ENCODE measurements around the gene ZBTB9.

ZBTB9 gene

DNA sequence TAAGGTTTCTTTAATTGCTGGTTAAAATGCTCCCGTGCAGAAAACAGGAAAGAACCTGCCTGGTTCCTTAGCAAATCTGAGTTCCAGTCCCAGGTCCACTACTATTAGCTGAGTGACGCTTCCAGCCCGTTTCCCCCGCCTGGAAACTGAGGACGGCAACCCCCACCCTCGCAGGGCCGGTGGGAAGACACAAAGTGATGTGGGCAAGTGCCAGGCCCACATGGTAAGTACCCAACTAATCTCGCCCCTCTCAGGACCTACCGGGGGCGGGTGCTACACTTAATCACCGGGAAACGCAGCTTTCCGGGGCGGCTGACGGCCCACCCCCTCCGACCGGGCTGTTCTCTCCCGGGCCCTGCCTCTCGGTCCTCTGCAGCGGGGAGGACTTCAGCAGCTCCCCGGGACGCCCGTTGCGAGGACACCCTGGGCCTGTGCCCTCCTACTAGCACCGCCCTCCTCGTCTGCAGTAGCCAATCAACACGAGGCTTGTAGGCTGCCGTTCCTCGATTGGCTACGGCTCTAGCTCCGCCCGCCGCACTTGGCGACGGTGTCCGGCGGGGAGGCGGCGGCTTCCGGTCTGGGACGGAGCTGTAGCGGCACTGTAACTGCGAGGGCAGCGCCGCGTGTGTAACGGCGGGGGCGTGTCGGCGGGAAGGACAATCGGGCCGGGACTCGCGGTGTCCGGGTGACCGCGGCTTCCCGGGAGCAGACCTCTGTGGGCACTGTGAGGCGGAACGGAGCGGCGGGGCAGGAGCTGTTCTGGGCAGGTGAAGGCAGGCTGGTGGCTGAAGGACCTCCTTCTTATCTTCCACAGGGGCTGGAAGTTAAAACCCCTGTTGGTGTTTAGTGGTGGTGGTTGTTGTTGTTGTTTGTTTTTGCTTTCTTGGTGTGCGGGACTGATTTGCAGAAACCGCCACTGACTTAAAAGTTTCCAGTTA, at the start of gene ZBTB9:
Gene ZBTB9 (plus strand): TSS at position 568 of the 938 bp plus-strand sequence. CDS start 525 bp downstream, outside the sequence.
- in situ Hi-C loops (cut with MboI; ENCODE audit: low sequenced_read_pairs): no loop called here

GRCh38 chr6:33404884-33405283, 49.5 kb upstream of the ZBTB9 start:
- in situ Hi-C loops (cut with MboI; ENCODE audit: low sequenced_read_pairs): no loop called here

GRCh38 chr6:33405386-33405940, 48.9 kb upstream of the ZBTB9 start:
- in situ Hi-C loops (cut with MboI; ENCODE audit: low sequenced_read_pairs): no loop called here

DNA sequence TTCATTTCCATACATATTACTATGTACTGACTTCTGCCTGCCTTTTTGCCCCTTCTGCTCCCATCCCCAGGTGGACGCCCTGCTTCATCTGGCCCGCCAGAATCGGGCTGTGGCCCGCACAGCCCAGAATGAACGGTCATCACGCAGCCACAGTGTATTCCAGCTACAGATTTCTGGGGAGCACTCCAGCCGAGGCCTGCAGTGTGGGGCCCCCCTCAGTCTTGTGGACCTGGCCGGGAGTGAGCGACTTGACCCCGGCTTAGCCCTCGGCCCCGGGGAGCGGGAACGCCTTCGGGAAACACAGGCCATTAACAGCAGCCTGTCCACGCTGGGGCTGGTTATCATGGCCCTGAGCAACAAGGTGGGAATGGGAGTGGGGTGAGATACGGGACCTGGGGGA, 48.2 kb upstream of the ZBTB9 start:
- in situ Hi-C loops (cut with MboI; ENCODE audit: low sequenced_read_pairs): no loop called here

DNA sequence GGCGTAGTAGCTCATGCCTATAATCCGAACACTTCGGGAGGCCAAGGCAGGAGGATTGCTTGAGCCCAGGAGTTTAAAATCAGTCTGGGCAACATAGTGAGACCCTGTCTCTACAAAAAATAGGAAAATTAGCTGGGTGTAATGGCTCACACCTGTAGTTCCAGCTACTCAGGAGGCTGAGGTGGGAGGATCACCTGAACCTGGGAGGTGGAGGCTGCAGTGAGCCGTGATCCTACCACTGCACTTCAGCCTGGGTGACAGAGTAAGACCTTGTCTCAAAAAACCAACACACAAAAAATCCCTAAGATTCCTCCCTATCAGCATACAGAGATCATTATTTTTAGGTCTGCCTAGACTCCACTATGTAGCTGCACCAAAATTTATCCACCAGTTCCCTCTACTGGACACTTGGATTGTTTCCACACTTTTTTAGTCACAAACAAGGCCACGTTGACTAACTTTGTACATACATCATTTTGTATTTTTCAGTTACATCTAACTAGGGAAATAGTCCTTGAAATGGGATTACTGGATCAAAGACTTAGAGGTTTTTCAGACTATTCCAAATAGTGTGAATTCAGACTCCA, 47.2 kb upstream of the ZBTB9 start:
- in situ Hi-C loops (cut with MboI; ENCODE audit: low sequenced_read_pairs): no loop called here

DNA sequence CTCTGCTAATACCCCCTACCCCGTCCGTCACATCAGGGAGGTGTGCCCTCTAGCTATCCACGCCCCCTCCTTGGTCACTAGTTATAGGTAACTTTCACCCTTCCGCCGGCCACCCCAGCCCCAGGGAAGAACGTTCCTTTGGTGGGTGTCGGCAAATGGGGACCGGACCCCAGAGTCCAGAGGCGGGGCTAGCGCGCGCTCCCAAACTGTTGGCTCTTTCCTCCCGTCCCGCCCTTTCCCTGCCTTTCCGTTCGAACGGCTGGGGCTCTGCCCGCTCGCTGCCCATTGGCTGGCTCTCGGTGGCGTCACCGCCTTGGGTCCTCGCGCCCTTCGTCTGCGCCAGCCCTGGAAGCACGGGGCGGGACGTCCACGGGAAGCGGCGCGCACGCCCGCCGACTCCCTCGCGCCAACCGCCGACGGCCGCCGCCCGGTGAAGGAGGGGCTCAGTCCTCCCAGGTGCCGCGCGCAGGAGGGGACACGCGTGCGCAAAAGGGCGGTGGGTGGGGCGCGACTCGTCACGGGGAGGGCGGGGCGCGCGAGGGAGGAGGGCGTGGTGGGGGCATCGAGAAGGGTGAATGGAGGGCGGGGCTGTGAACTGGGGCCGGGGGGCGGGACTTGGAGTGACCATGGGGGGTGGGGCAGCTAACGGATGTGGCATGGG, 44.2 kb upstream of the ZBTB9 start:
- in situ Hi-C loops (cut with MboI; ENCODE audit: low sequenced_read_pairs): no loop called here

DNA sequence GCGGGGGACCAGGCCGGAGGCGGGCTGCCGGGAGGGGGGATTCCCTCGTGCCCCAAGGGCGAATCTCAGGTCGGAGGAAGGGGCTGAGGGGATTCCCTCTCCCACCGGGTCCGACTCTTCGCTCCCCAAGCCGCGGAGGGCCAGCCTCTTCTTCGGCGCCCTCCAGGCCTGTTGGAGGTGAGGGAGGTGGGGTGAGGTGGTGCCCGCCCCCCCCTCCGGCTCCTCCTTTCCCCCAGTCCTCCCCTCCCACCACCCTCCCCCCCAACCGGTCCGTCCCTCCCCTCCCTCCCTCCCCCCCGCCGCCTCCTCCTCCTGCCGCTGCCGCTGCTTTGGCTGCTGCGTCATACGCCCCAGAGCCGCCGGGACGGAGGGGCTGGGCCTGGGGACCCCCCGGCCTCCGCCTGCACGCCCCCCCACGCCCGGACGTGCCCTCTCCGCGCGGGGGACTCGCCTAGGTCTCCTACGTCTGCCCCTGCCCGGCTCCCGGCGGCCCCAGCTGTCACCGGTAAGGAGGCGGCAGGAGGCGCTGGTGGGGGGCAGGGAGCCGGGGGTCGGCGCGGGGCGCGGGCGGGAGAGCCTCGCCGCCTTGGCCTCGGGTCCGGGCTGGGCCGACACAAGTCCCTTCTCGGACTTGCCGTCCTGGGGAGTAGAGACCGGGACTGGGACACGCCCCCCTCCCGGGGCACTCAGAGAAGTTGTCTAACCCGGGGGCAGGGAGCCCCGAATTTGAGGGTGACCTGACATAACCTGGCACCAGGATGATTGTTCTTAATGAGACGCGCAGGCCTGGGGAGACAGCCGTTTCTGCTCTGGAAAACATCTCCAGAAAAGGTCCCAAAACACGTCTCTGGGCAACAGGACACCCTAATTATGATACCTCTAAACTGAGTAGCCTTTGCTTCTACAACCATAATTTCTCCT, 43.4 kb upstream of the ZBTB9 start, which contains the start of gene PHF1:
Gene PHF1 (plus strand): TSS at position 304 of the 921 bp plus-strand sequence. CDS start 1,250 bp downstream, outside the sequence.
- in situ Hi-C loops (cut with MboI; ENCODE audit: low sequenced_read_pairs): no loop called here

DNA sequence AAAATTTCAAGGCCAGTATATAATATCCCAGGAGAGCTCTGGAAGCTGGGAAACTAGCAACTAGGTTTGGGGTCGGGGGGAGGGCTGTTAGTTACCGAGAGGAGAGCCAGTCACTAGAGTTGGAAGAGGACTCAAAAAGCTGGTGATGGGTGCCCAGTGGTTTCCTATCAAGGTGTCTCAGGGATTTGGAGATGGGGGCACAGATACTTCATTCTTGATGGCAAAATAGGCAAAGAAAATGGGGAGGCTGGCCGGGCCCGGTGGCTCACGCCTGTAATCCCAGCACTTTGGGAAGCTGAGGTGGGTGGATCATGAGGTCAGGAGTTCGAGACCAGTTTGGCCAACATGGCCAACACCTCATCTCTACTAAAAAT, 42.8 kb upstream of the ZBTB9 start:
- in situ Hi-C loops (cut with MboI; ENCODE audit: low sequenced_read_pairs): no loop called here

DNA sequence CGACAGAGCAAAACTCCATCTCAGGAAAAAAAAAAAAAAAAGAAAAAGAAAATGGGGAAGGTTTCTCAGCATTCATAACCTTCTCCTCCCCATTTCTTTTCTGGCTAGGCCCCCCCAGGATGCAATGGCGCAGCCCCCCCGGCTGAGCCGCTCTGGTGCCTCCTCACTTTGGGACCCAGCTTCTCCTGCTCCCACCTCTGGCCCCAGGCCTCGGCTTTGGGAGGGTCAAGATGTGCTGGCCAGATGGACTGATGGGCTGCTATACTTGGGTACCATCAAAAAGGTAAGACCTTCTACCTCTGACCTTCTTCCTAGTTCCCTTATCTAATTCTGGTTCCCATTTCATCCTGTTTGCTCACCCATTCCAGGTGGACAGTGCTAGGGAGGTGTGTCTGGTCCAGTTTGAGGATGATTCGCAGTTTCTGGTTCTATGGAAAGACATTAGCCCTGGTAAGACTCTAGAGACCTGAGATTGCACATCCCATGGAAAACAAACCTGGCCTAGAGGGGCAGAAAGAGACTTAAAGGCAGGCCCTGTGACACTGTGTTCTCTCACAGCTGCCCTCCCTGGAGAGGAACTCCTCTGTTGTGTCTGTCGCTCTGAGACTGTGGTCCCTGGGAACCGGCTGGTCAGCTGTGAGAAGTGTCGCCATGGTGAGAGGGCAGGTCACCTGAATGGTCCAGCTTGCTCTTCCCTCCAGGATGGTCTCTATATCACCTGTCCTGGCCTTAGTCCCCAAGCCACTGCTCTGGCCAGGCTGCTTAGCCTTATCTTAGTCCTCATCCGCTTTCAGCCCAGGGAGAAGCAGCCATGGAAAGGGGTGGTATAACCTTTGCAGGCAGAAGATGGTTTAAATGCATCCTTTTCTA, 42.0 kb upstream of the ZBTB9 start:
- in situ Hi-C loops (cut with MboI; ENCODE audit: low sequenced_read_pairs): no loop called here

GRCh38 chr6:33413241-33414120, 40.9 kb upstream of the ZBTB9 start:
- in situ Hi-C loops (cut with MboI; ENCODE audit: low sequenced_read_pairs): no loop called here

GRCh38 chr6:33414592-33415271, 39.6 kb upstream of the ZBTB9 start:
- in situ Hi-C loops (cut with MboI; ENCODE audit: low sequenced_read_pairs): no loop called here

- in situ Hi-C loops (cut with MboI; ENCODE audit: low sequenced_read_pairs): no loop called here
Measured at GRCh38 chr6:33415831-33416230, 38.5 kb upstream of the ZBTB9 start.

DNA sequence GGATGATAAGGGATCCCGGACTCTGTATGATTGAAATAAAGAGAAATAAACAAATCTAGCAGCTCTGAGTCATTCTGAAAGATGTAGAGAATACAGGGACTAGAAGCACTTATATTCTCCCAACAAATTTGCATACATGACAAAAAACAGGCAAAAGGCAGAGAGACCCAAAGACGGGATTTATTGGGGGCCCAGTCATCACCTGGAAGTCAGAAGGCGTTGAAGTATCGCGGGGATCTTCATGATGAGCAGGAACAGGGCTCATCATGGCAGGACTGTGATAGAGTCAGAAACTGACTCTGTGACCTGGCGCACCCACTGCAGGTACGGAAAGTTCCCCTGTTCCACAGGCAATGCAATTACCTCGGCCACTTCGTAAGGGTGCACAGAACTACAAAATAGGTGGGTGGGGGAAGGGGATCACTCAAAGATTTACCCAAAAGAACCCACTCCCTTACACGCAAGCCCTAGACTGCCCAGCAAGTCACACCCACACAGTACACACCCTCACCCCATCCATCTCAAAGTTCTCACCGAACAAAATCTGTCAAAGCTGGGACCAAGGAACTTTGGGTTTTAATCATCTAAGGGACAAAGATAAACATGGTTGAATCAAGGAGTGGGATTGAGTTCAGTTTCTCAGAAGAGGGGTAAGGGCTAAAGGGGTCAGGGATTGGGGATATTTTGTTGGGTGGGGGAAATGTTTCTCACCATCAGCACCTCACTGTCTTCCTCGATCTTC, 37.8 kb upstream of the ZBTB9 start:
- in situ Hi-C loops (cut with MboI; ENCODE audit: low sequenced_read_pairs): no loop called here

DNA sequence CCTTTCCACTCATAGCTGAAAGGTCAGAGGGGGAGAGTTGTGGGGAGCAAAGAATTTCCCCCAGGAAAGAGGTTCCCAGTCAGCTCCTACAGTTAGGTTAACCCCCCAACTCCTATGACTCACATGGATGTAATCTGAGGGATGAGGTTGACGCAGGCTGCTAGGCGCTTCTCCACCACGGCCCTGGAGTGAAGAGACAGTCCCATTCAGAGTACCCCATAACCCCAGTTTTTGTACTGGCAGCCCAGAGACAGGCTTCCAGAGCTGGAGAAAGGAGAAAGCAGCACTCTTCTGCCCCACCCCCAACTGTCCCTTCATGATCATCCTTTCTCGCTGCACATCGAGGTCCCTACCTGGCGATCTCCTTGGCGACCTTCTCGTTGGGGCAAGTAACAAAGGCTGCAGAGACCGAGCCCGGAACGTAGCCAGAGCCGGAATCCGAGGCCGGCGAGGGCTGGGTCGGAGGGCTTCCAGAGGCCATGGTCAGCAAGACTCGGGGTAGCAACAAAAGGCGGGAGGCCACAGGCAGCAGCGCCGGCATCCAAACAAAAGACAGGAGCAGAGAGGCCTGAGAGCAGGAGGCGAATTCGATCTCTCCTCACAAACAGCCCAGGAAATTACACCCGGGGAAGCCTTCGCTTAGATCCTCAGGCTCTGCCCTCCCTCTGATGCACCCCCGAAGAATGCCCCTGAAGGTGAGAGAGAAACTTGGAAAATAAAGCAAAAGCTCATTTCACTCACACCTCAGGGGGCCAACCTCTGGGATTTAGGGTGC, 37.1 kb upstream of the ZBTB9 start:
- in situ Hi-C loops (cut with MboI; ENCODE audit: low sequenced_read_pairs): no loop called here

DNA sequence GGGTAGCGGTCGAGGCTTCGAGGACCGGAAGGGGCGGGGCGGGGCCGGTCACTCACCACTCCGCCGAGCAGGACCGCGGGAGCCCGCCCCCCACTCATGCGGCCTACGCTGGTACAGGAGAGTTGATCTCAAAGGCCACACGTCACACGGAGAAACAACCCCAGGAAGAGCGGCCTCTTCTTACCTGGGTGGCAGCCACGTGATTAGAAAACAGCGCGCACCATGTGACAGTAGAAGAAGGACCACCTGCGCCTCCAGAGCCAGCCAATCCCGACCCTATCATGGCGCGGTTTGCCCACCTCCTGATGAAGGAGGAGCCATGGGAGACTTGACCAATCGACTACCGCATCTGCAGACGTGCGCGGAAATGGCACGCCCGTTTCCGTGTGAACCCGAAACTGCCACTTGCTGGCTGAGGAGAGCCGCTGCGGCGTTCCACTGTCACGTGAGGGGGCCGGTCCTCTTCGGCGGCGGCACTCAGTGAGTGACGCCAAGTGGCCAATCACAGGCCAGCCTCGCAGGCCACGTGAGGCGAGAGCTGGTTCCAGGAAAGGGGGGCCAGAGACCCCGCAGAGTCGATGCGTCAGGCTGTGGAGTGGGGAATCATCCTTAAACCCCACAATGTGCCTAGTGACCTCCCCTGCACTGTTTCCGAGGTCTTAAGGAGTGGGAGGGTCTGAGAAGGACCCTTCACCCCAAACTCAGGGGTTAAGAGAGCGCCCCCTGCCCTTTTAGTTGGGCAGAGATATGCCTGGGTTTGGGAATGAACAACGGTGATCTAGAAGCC, 36.3 kb upstream of the ZBTB9 start, which contains the start of gene CUTA:
Gene CUTA (minus strand): TSS at position 205 of the 787 bp plus-strand sequence. CDS start 107 bp downstream, at position 98.
- in situ Hi-C loops (cut with MboI; ENCODE audit: low sequenced_read_pairs): no loop called here
